Measurements from ENCODE around the gene APBA2.

APBA2 gene

GRCh38 chr15:28915041-28915810 is 29.5 kb downstream of the APBA2 start:
- no peak for DNase-seq (ENCODE audit: low spot score)

- no peak for DNase-seq (ENCODE audit: low spot score)
These were observed 30.2 kb downstream of the APBA2 start for GRCh38 chr15:28915935-28916334.

- DNase-seq (ENCODE audit: low spot score) = no peak
These were observed 32.0 kb downstream of the APBA2 start for GRCh38 chr15:28917791-28918140.

GRCh38 chr15:28918141-28918983 is 32.6 kb downstream of the APBA2 start:
- no peak for DNase-seq (ENCODE audit: low spot score)

- DNase-seq (ENCODE audit: low spot score) = no peak
These were observed 33.4 kb downstream of the APBA2 start for GRCh38 chr15:28919201-28919635.

- DNase-seq (ENCODE audit: low spot score) = no peak
These were observed 34.2 kb downstream of the APBA2 start for GRCh38 chr15:28919679-28920655.

GRCh38 chr15:28920781-28921331 is 35.1 kb downstream of the APBA2 start:
- DNase-seq (ENCODE audit: low spot score) = no peak

- DNase-seq (ENCODE audit: low spot score) = no peak
These were observed 35.6 kb downstream of the APBA2 start for GRCh38 chr15:28921336-28921735.

- DNase-seq (ENCODE audit: low spot score) = no peak
These were observed 36.3 kb downstream of the APBA2 start for GRCh38 chr15:28921919-28922706.

GRCh38 chr15:28922707-28923012 is 36.9 kb downstream of the APBA2 start:
- no peak for DNase-seq (ENCODE audit: low spot score)

- DNase-seq (ENCODE audit: low spot score) = no peak
These were observed 38.0 kb downstream of the APBA2 start for GRCh38 chr15:28923726-28924280.

GRCh38 chr15:28927043-28927442 is 41.3 kb downstream of the APBA2 start:
- DNase-seq (ENCODE audit: low spot score) = no peak

GRCh38 chr15:28929200-28929599 is 43.4 kb downstream of the APBA2 start:
- DNase-seq (ENCODE audit: low spot score) = no peak

- DNase-seq (ENCODE audit: low spot score) = no peak
These were observed 44.2 kb downstream of the APBA2 start for GRCh38 chr15:28930011-28930410.

GRCh38 chr15:28930476-28931291 is 44.9 kb downstream of the APBA2 start:
- DNase-seq (ENCODE audit: low spot score) = no peak

GRCh38 chr15:28931828-28932227 is 46.1 kb downstream of the APBA2 start:
- DNase-seq (ENCODE audit: low spot score) = no peak

GRCh38 chr15:28932361-28932760 is 46.6 kb downstream of the APBA2 start:
- DNase-seq (ENCODE audit: low spot score) = no peak

- DNase-seq (ENCODE audit: low spot score) = no peak
These were observed 48.1 kb downstream of the APBA2 start for GRCh38 chr15:28933710-28934445.

GRCh38 chr15:28934645-28935044 is 48.9 kb downstream of the APBA2 start:
- DNase-seq (ENCODE audit: low spot score) = no peak

Measured in GM03348 (cell line).